Measurements from ENCODE around the gene TCF20.

TCF20 gene

GRCh38 chr22:42270510-42271190 lies at the start of gene TCF20:
TCF20 (minus strand) TSS chr22:42270653; CDS start chr22:42215305, 55,348 bp downstream.
- peak; percentile 79 for DNase-seq (ENCODE audit: low spot score)

GRCh38 chr22:42319386-42319785 lies 48.9 kb upstream of the TCF20 start:
- no peak for DNase-seq (ENCODE audit: low spot score)

DNA sequence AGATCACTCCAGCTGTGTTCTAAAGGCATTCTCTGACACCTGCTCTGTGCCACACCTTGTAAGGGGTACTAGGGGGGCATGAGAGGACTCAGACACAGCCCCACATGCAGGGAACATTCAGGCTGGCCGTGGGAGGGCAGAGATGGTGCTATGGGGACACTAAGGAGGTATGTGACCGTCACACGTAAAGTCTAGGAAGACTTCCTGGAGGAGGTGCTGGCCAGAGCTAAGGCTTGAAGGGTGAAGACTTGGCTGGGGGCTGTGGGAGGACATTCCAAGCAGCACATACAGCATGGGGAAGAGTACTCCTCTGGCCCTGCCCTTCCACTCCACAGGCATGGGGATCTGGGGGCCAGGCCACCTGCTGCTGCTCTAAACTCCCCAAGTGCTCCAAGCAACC lies 48.5 kb upstream of the TCF20 start:
- no peak for DNase-seq (ENCODE audit: low spot score)

- no peak for DNase-seq (ENCODE audit: low spot score)
Measured at GRCh38 chr22:42317691-42318547, 47.5 kb upstream of the TCF20 start.

GRCh38 chr22:42317008-42317407 lies 46.6 kb upstream of the TCF20 start:
- peak; percentile 71 for DNase-seq (ENCODE audit: low spot score)

DNA sequence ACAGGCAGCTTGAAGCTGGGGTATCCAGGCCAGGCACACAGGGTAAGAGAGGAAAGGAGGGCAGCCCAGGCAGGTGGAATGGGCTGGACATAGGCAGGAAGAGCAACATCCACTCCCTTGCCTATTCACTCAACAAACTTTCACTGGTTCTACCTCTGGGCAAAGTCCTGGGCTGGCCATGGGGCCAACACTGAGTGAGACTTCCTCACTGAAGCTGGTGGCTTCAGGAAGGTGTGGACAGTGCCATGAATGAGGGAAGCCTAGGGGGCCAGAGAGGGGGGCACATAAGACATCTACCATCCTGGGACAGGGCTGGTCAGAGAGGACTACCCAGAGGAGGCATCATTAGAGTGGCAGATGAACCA lies 44.9 kb upstream of the TCF20 start:
- DNase-seq (ENCODE audit: low spot score), result no peak

DNA sequence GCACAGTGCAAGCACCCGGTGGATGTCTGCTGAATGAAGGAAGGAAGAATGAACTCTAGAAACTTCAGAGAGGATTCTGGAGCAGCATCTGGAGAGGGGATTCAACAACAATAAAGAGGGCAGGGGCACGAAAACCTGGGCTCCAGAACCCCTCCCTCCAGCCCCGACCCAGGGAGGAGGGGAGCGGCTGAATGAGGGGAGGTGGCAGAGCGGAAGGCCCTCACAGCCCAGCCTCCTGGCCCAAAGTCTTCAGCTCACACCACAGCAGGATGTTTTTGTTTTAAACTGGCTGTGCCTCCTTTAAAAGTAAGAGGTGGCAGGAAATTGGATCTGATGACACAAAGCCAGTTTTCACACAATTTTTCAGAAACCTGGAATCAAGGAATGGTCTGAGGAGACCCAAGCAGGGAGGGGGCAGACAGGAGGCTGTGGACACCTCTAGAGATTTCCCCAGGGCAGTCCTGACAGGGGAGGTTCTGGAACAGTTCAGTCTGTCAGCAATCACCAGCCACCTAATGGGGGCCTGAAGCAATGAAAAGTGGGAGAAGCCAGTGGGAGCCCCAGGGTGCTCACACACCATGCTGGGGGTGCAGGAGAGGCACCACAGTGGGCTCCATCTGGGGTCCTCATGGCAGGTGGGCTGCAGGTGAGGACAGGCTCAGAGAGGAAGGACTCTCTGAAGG lies 44.4 kb upstream of the TCF20 start:
- DNase-seq (ENCODE audit: low spot score), result no peak

DNA sequence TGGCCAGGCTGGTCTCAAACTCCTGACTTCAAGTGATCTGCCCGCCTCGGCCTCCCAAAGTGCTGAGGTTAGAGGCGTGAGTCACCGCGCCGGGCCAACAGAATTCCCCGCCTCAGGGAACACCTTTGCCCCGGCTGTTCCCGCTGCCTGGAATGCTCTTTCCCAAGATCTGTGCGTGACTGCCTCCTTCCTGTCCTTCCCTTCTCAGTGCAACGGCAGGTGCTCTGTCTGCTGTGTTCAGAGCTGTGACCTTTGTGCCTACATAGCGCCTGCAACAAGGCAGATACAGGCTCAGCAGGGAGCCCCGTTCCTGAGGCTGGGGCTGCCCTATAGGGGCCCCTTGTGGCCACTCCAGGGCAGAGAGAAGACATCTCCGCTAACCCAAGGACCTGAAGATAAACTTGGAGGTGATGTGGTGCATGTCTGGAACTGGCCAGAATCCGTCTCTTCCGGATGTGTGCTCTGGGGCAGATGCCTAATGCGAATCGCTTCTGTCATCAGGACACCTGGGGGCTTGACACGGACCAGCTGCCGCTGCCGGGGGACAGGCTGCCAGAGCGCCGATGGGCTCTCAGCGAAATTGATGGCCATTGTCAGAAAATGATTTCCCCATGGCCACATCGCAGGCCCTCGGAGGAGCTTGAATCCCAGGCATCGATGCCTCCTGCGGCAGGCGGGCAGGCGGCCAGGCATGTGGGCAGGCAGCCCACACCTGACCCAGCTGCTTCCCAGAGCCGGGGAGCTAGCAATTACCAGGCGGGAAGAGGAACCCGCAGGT lies 43.5 kb upstream of the TCF20 start:
- DNase-seq (ENCODE audit: low spot score), result peak; percentile 41

DNA sequence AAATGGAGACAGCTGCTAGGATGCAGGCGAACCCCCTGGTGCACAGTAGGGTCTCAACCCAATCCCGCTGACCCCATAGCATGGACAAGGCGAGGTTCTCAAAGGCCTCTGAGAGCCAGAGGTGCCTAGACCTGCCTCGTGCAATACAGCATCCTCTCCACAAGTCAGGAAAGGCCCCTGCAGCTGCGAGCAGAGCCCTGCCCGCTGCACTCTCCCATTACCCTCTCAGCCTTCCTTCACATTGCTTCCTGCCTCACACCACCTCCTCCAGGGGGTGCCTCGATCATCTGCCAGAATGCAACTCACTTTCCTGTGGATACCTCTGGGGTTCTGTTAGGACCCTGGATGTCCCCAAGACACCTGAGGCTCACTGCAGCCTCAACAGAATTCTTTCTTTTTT lies 42.8 kb upstream of the TCF20 start:
- DNase-seq (ENCODE audit: low spot score), result no peak

DNA sequence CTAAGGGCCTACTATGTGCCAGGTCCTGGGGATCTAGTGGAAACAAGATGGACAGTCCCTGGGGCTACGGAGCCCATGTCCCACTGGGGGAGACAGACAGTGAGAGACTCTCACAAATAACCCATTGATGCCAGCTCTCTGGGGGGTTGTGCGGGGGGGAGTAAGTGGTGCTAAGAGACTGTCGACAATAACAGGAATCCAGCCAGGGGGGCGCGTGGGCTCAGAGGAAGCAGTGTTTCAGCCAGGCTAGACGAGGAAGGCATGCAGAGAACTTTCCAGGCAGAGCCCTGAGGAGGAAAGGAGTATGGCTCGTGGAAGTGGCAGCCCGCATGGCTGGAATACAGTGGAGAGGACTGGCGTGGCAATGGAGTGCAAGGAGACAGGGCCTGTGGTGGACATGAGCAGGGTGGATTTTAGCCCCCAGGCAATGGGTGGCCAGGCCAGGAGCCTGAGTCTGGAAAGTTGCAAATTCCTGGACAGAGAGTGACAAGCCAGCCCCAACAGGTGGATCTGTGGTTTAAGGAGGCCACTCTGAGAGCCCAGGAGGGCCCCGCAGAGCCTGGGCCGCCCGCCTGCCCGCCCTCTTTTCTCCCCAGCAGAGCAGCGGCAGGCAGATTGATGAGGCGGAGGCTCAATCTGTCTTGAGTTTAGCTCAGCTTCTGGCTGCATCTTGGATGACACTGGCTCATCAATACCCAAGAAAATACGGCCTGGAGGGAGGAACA lies 40.0 kb upstream of the TCF20 start:
- no peak for DNase-seq (ENCODE audit: low spot score)

- DNase-seq (ENCODE audit: low spot score), result no peak
Measured at GRCh38 chr22:42309865-42310264, 39.4 kb upstream of the TCF20 start.

DNA sequence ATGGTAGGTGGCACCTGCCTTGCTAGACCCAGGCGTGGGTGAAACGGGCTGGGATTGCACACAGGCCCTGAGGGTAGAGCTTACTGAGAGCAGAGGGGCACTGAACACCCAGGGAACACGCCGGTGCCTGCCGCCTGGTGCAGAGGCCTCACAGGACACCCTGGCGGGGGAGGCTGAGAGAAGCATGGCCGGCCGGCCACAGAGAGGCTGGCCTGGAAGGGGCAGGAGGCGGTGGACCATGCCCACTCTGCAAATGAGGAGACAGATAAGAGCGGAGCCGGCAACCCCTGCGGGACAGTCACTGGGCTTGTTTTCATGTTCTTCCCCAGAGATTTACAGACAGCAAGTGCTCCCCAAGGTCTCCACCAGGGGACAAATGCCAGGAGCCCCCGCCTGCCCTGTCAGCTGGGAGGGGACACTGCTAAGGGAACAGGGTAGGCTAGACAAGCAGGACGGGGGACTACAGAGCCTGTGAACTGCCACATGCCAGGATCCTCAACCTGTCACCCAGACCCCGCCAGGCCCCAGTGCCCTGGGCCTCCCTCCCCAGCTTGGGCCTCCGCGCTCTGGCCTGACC lies 38.5 kb upstream of the TCF20 start:
- no peak for DNase-seq (ENCODE audit: low spot score)

GRCh38 chr22:42307806-42308563 lies 37.5 kb upstream of the TCF20 start:
- no peak for DNase-seq (ENCODE audit: low spot score)

DNA sequence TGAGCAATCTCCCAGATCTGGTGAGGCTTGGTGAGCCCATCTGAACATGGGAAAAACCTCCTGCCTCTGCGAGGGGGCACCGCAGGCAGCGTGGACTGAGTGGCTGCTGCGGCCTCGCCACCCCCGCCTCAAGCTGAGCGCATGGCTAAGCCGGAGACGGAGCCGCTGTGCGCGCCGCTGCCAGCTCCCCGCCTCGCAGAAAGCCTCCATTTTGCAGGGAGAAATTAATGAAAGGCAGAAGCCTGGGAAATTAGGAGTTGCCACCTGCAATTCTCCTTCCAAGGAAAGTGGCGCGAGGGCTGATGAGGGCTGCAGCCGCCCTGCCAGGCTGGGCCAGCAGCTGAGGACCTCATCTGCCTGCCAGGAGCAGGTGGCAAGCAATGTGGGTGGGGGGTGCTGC lies 35.6 kb upstream of the TCF20 start:
- no peak for DNase-seq (ENCODE audit: low spot score)

DNA sequence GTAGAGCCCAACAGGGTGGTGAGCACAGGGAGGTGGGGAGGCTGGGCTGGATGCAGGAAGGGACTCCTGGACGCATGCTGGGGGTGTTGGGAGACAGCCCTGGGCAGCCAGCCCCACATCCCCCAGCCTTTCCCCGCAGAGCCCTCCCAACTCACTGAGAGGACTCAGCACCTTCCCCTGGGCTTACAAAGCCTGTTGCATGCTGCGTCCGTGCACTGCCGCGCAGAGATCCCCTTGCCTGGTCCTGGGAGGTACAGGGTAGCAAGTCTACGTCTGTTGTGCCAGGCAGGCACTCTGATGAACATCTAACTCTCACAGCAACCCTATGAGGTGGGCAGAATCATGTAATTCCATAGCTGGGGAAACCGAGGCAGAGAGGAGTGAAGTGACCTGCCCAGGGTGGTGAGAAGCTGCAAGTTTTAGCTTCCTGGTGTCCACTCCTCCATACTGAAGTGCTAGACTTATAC lies 33.9 kb upstream of the TCF20 start:
- DNase-seq (ENCODE audit: low spot score), result no peak

GRCh38 chr22:42303396-42304323 lies 33.2 kb upstream of the TCF20 start:
- DNase-seq (ENCODE audit: low spot score), result no peak

GRCh38 chr22:42301742-42302102 lies 31.3 kb upstream of the TCF20 start:
- DNase-seq (ENCODE audit: low spot score), result no peak

GRCh38 chr22:42301077-42301741 lies 30.8 kb upstream of the TCF20 start:
- DNase-seq (ENCODE audit: low spot score), result no peak

All from CD4-positive, alpha-beta T cell treated with Interleukin-15 for 4 hours (primary cell).